Small intestine (tissue), 7 donors: Measurements from ENCODE around the gene PARP14. TPM values are rescaled to one million over a fixed set of nuclear protein-coding genes. Genes with fewer than 3 reads are reported as not detected.
"Not testable (repeated sequence)": the region's sequence is repeated elsewhere in the genome, so short reads cannot be mapped to it uniquely, and the experiment has no call there.

Experiments used
- DNase-seq, 2 donors: peaks; one replicate each; pipeline versions ENCODE4 v3.0.0 to v3.0.0-alpha.2; 2013
- FAIRE-seq: peaks from 2 replicates; lab custom pipeline; 2012; peaks lifted over from hg19 to GRCh38; lab: Jason Lieb, UNC
- H3K27ac ChIP-seq, 3 donors: one replicate each; pipeline ENCODE4 v1.5.1; 2013; ENCODE audit warnings: low read length in 2 of 3, mild to moderate bottlenecking in 2 of 3, control low read depth in 1 of 3, inconsistent platforms in 1 of 3, low read depth in 1 of 3, moderate library complexity in 1 of 3
- H3K27me3 ChIP-seq, 3 donors: one replicate each; pipeline ENCODE4 v1.6.1; 2013; ENCODE audit warnings: low read length in 3 of 3, inconsistent platforms in 1 of 3; ENCODE audit not compliant: control insufficient read depth in 3 of 3, insufficient read depth in 3 of 3
- H3K36me3 ChIP-seq, 3 donors: one replicate each; pipeline ENCODE4 v1.6.1; 2013; ENCODE audit warnings: low read length in 3 of 3, inconsistent platforms in 1 of 3, low read depth in 1 of 3, mild to moderate bottlenecking in 1 of 3, moderate library complexity in 1 of 3; ENCODE audit not compliant: control insufficient read depth in 3 of 3, insufficient read depth in 2 of 3
- H3K4me1 ChIP-seq, 3 donors: one replicate each; pipeline ENCODE4 v1.6.1; 2013; ENCODE audit warnings: low read length in 2 of 3, inconsistent platforms in 1 of 3, low read depth in 1 of 3, mild to moderate bottlenecking in 1 of 3, moderate library complexity in 1 of 3; ENCODE audit not compliant: control insufficient read depth in 3 of 3, insufficient read depth in 2 of 3
- H3K4me3 ChIP-seq, 3 donors: one replicate each; pipeline ENCODE4 v1.5.1; 2013; ENCODE audit warnings: low read length in 3 of 3, control low read depth in 1 of 3, inconsistent platforms in 1 of 3, low read depth in 1 of 3, mild to moderate bottlenecking in 1 of 3, moderate library complexity in 1 of 3
- H3K9me3 ChIP-seq, 2 donors: one replicate each; pipeline ENCODE4 v1.6.1; 2013; ENCODE audit warnings: low read depth in 1 of 2, low read length in 1 of 2; ENCODE audit not compliant: control insufficient read depth in 2 of 2, insufficient read depth in 1 of 2
- WGBS, 3 donors: extraction: QIAGEN DNeasy Blood & Tissue Kit; methylation state at CpG; one replicate each; pipeline ENCODE4 v1.1.7; 2013; 5-methylcytosine and 5-hydroxymethylcytosine counted together
- polyA plus RNA-seq, 4 donors: library from polyadenylated mRNA; stranded (reverse) in 3 of 4; unstranded in 1 of 4; fragments of 200-250 nt in 3 of 4; fragments of 120-200 nt in 1 of 4; gene quantifications; one replicate each; pipeline versions ENCODE4 v1.2.1 to v1.2.3, GENCODE V29; 2013
- donor health status: healthy with polysubstance abuse.
- donor health status: control.
- donor health status: control.
- donor health status: Bipolar disorder and iron deficiency.
- donor health status: healthy.

Gene PARP14
- polyA plus RNA-seq, 4 donors: 15.9 to 27.3 (median 17.5) TPM

- FAIRE-seq: no peak
- Histone ChIP-seq H3K4me3 (no peak overlapping the region), H3K4me1 (no peaks in the 10 kb centered on the region), H3K27ac (no peak overlapping the region), H3K27me3 (no peaks in the 10 kb centered on the region), H3K36me3 (peaks cover 0 to 8% (median 3%) of the 10 kb centered on the region in 3 donors), H3K9me3 (no peaks in the 10 kb centered on the region)
- no peak for DNase-seq
- WGBS, 3 donors: 76 to 91% (median 84%) methylated on average over 3 of the region's 3 CpGs
Observed at GRCh38 chr3:122739172-122739571, 58.5 kb downstream of the PARP14 start.

- DNase-seq (no peak), FAIRE-seq (no peak)
- no peak overlapping the region for H3K4me3 ChIP-seq
- peaks cover 0 to 8% (median 3%) of the 10 kb centered on the region in 3 donors for H3K36me3 ChIP-seq
- no peaks in the 10 kb centered on the region for H3K4me1 ChIP-seq
- H3K27me3 ChIP-seq: no peaks in the 10 kb centered on the region
- no peak overlapping the region for H3K27ac ChIP-seq
- no peaks in the 10 kb centered on the region for H3K9me3 ChIP-seq
Observed at GRCh38 chr3:122742234-122742633, 61.6 kb downstream of the PARP14 start.

GRCh38 chr3:122743581-122744120 lies 63.0 kb downstream of the PARP14 start:
- Histone ChIP-seq H3K27ac (no peak overlapping the region), H3K36me3 (peaks cover 0 to 8% (median 3%) of the 10 kb centered on the region in 3 donors), H3K4me3 (no peak overlapping the region), H3K4me1 (no peaks in the 10 kb centered on the region), H3K27me3 (no peaks in the 10 kb centered on the region), H3K9me3 (no peaks in the 10 kb centered on the region)
- no peak for DNase-seq
- FAIRE-seq: no peak
- 97 to 98% (median 97%) methylated on average over 4 of the region's 4 CpGs for WGBS, 3 donors

- WGBS, 3 donors: 92 to 98% (median 98%) methylated on average over 4 of the region's 4 CpGs
- H3K9me3 ChIP-seq: no peaks in the 10 kb centered on the region
- no peaks in the 10 kb centered on the region for H3K4me1 ChIP-seq
- H3K4me3 ChIP-seq: no peak overlapping the region
- FAIRE-seq (no peak), DNase-seq (peak in 1 of 2 donors; percentile 40)
- no peaks in the 10 kb centered on the region for H3K27me3 ChIP-seq
- H3K27ac ChIP-seq: peak overlapping the region in 1 of 3 donors; percentile 45
- H3K36me3 ChIP-seq: peaks cover 0 to 2% (median 1%) of the 10 kb centered on the region in 3 donors
Observed at GRCh38 chr3:122745369-122746021, 64.9 kb downstream of the PARP14 start.

- not testable (repeated sequence) for H3K27me3 ChIP-seq, H3K27ac ChIP-seq, FAIRE-seq, H3K4me1 ChIP-seq, DNase-seq, H3K36me3 ChIP-seq, H3K4me3 ChIP-seq, H3K9me3 ChIP-seq
- WGBS, 3 donors: 92 to 97% methylated on average over 15 to 29 of the region's 35 CpGs; no CpG with 5 or more reads in 1 of the 3 donors
Observed at GRCh38 chr3:122747295-122747694, 66.7 kb downstream of the PARP14 start.

- Histone ChIP-seq H3K4me1 (no peaks in the 10 kb centered on the region), H3K9me3 (no peaks in the 10 kb centered on the region), H3K27ac (no peak overlapping the region), H3K27me3 (no peaks in the 10 kb centered on the region), H3K4me3 (no peak overlapping the region), H3K36me3 (peaks cover 0 to 5% (median 2%) of the 10 kb centered on the region in 3 donors)
- no peak for DNase-seq
- no peak for FAIRE-seq
- 87 to 100% (median 95%) methylated on average over 1 of the region's 1 CpG for WGBS, 3 donors
Observed at GRCh38 chr3:122748347-122748746, 67.7 kb downstream of the PARP14 start.

- H3K4me3 ChIP-seq: no peak overlapping the region
- no peak for FAIRE-seq
- peak; percentile 68 to 80 for DNase-seq
- peak overlapping the region in 1 of 3 donors; percentile 64 for H3K27ac ChIP-seq
- no peaks in the 10 kb centered on the region for H3K9me3 ChIP-seq
- 82 to 87% (median 84%) methylated on average over 5 of the region's 5 CpGs for WGBS, 3 donors
- no peaks in the 10 kb centered on the region for H3K27me3 ChIP-seq
- peaks cover 4 to 7% (median 5%) of the 10 kb centered on the region in 3 donors for H3K36me3 ChIP-seq
- peaks cover 0 to 8% (median 2%) of the 10 kb centered on the region in 3 donors for H3K4me1 ChIP-seq
Observed at GRCh38 chr3:122754929-122755328, 74.3 kb downstream of the PARP14 start.

GRCh38 chr3:122755491-122755890 lies 74.9 kb downstream of the PARP14 start:
- Histone ChIP-seq H3K27ac (peak overlapping the region in 1 of 3 donors; percentile 64), H3K36me3 (peaks cover 4 to 7% (median 5%) of the 10 kb centered on the region in 3 donors), H3K27me3 (no peaks in the 10 kb centered on the region), H3K4me3 (no peak overlapping the region), H3K9me3 (no peaks in the 10 kb centered on the region), H3K4me1 (peaks cover 0 to 8% (median 3%) of the 10 kb centered on the region in 3 donors)
- FAIRE-seq (peak; percentile 19), DNase-seq (peak; percentile 22 to 64)
- WGBS, 3 donors: 83 to 90% (median 88%) methylated on average over 2 of the region's 2 CpGs
